Esophagus muscularis mucosa (tissue), 4 donors: ENCODE data around the gene SNRNP70.

Source experiments
- CTCF ChIP-seq, 3 experiments: fragments of 200-600 bp in 2 of 3; fragments of 450-650 bp in 1 of 3; sonication (generic) in 2 of 3; IDR thresholded peaks; one replicate each; pipeline ENCODE4 v1.5.1; 2017 to 2019; ENCODE audit warnings: antibody characterized with exemption in 3 of 3, mild to moderate bottlenecking in 2 of 3, moderate library complexity in 1 of 3
- EP300 ChIP-seq: sonication (generic); formaldehyde crosslinking; IDR thresholded peaks from one replicate; pipeline ENCODE4 v1.6.1; 2017; ENCODE audit warnings: antibody characterized with exemption
- POLR2A ChIP-seq: fragments of 450-650 bp; IDR thresholded peaks from one replicate; pipeline ENCODE4 v1.6.1; 2017; ENCODE audit warnings: antibody characterized with exemption, moderate library complexity, mild to moderate bottlenecking, low read depth
- POLR2AphosphoS5 ChIP-seq, 2 donors: sonication (generic); formaldehyde crosslinking; IDR thresholded peaks; one replicate each; pipeline ENCODE4 v1.6.1; 2017; ENCODE audit warnings: antibody characterized with exemption in 2 of 2

GRCh38 chr19:49067554-49067953 is 17.7 kb upstream of the SNRNP70 start:
- TF ChIP-seq CTCF (IDR thresholded peaks at IDR 0.05), result no peak
- TF ChIP-seq EP300, result no peak
- no peak for TF ChIP-seq POLR2AphosphoS5 (IDR thresholded peaks at IDR 0.05)
- TF ChIP-seq POLR2A, result no peak
